ENCODE data around the gene PLCD4. TPM values are rescaled to one million over a fixed set of nuclear protein-coding genes. Genes with fewer than 3 reads are reported as not detected.

PLCD4 gene
- total and polyA plus RNA-seq, 12 donors: 0.23 to 2.3 (median 0.94) TPM

GRCh38 chr2:218566296-218566695, 41.4 kb upstream of the PLCD4 start:
- Histone ChIP-seq H3K36me3 (peaks cover 0 to 40% (median 0%) of the 10 kb centered on the region in 9 donors), H3K4me3 (no peak overlapping the region), H3K27ac (no peak overlapping the region), H3K9me3 (no peaks in the 10 kb centered on the region), H3K4me1 (peaks cover 8 to 39% (median 33%) of the 10 kb centered on the region in 9 donors), H3K27me3 (no peaks in the 10 kb centered on the region)
- WGBS, 2 donors: 82 to 95% methylated on average over 1 of the region's 1 CpG
- ATAC-seq (no peak), DNase-seq (no peak)
- TF ChIP-seq CTCF (IDR thresholded peaks at IDR 0.05): no peak
- intact Hi-C loops (cut with DNase I): loop anchor here in 4 of 10 donors (5.0 to 10.0 kb wide), 5 partner anchors 79 to 271 kb away; partner anchors contain the start of genes BCS1L (in 3 of the 4), ZNF142 (in 3 of the 4), CTDSP1 (in 1 of the 4) and TMBIM1 (in 1 of the 4)

GRCh38 chr2:218567797-218568189, 39.9 kb upstream of the PLCD4 start:
- ATAC-seq: peak in 7 of 8 donors; percentile 7 to 43 (median 26)

GRCh38 chr2:218568190-218569037, 39.3 kb upstream of the PLCD4 start, which contains the start of the genes CNOT9 and USP37:
CNOT9 (plus strand) TSS chr2:218568839; CDS start chr2:218568955, 116 bp downstream.
USP37 (minus strand) TSS chr2:218568351; CDS start chr2:218558653, 9,698 bp downstream.
- Histone ChIP-seq H3K36me3 (peaks cover 0 to 39% (median 0%) of the 10 kb centered on the region in 9 donors), H3K27ac (peak within 1 kb of the TSS; percentile 68 to 97 (median 94)), H3K9me3 (no peaks in the 10 kb centered on the region), H3K4me1 (peaks cover 8 to 49% (median 45%) of the 10 kb centered on the region in 9 donors), H3K27me3 (no peaks in the 10 kb centered on the region), H3K4me3 (peak within 1 kb of the TSS; percentile 61 to 96 (median 84))
- ATAC-seq (peak; percentile 97 to 99 (median 98)), DNase-seq (peak; percentile 100)
- intact Hi-C loops (cut with DNase I): loop anchor here in 4 of 10 donors (5.0 to 10.0 kb wide), 5 partner anchors 76 to 274 kb away; partner anchors contain the start of genes BCS1L (in 3 of the 4), ZNF142 (in 3 of the 4), CTDSP1 (in 1 of the 4) and TMBIM1 (in 1 of the 4)
- no peak for TF ChIP-seq CTCF (IDR thresholded peaks at IDR 0.05)
- 0% methylated on average over 61 to 77 of the region's 77 CpGs for WGBS, 2 donors

More at GRCh38 chr2:218567797-218568189, 39.9 kb upstream of the PLCD4 start:
- no peak for DNase-seq
- Histone ChIP-seq H3K4me3 (peak overlapping the region; percentile 61 to 96 (median 84)), H3K27ac (peak overlapping the region; percentile 44 to 97 (median 94)), H3K36me3 (peaks cover 0 to 36% (median 0%) of the 10 kb centered on the region in 9 donors), H3K27me3 (no peaks in the 10 kb centered on the region), H3K4me1 (peaks cover 8 to 45% (median 40%) of the 10 kb centered on the region in 9 donors), H3K9me3 (no peaks in the 10 kb centered on the region)
- no peak for TF ChIP-seq CTCF (IDR thresholded peaks at IDR 0.05)
- WGBS, 2 donors: 0 to 1% methylated on average over 19 of the region's 19 CpGs
- intact Hi-C loops (cut with DNase I): loop anchor here in 4 of 10 donors (5.0 to 10.0 kb wide), 5 partner anchors 77 to 273 kb away; partner anchors contain the start of genes BCS1L (in 3 of the 4), ZNF142 (in 3 of the 4), CTDSP1 (in 1 of the 4) and TMBIM1 (in 1 of the 4)

- Histone ChIP-seq H3K4me3 (peak overlapping the region; percentile 61 to 96 (median 84)), H3K27me3 (no peaks in the 10 kb centered on the region), H3K36me3 (peaks cover 0 to 39% (median 0%) of the 10 kb centered on the region in 9 donors), H3K9me3 (no peaks in the 10 kb centered on the region), H3K27ac (peak overlapping the region; percentile 68 to 97 (median 94)), H3K4me1 (peaks cover 8 to 51% (median 48%) of the 10 kb centered on the region in 9 donors)
- no peak for TF ChIP-seq CTCF (IDR thresholded peaks at IDR 0.05)
- DNase-seq (peak in 1 of 2 donors; percentile 29), ATAC-seq (peak in 7 of 8 donors; percentile 1 to 24 (median 11))
- WGBS, 2 donors: 0% methylated on average over 31 of the region's 31 CpGs
- intact Hi-C loops (cut with DNase I): loop anchor here in 4 of 10 donors (5.0 to 10.0 kb wide), 5 partner anchors 76 to 274 kb away; partner anchors contain the start of genes BCS1L (in 3 of the 4), ZNF142 (in 3 of the 4), CTDSP1 (in 1 of the 4) and TMBIM1 (in 1 of the 4)
These were observed 38.7 kb upstream of the PLCD4 start for GRCh38 chr2:218569038-218569431.
